Hair follicular keratinocyte (primary cell): ENCODE data around the gene HOXB1. TPM values are rescaled to one million over a fixed set of nuclear protein-coding genes. Genes with fewer than 3 reads are reported as not detected.

Experiments
- total RNA-seq: library from RNA; depleted of rRNA; stranded (reverse); fragments of >200 nt; gene quantifications from 2 replicates; pipeline ENCODE4 v1.2.3, GENCODE V29; 2015

Gene HOXB1
- not detected in 2 replicates for total RNA-seq

GRCh38 chr17:48530887-48531272 lies at the start of gene HOXB1:
HOXB1 (minus strand) TSS chr17:48531011; CDS start chr17:48530904, 107 bp downstream.

GRCh38 chr17:48577946-48578615 lies 47.3 kb upstream of the HOXB1 start, which contains the start of gene HOXB4:
HOXB4 (minus strand) TSS chr17:48578350; CDS start chr17:48578319, 31 bp downstream.

GRCh38 chr17:48545022-48545375 lies 14.2 kb upstream of the HOXB1 start, which contains the start of gene HOXB2:
HOXB2 (minus strand) TSS chr17:48545109; CDS start chr17:48544911, 198 bp downstream.

Other genes starting within 250 kb of the HOXB1 start
- gene SKAP1, start 100.8 kb downstream of the HOXB1 start, total RNA-seq: not detected in 2 replicates
- 0.46 and 0.86 TPM in 2 replicates for gene HOXB2, start 14.1 kb upstream of the HOXB1 start, total RNA-seq
- not detected in 2 replicates for gene HOXB4, start 47.3 kb upstream of the HOXB1 start, total RNA-seq
- gene HOXB3, start 59.2 kb upstream of the HOXB1 start, total RNA-seq: 0.84 TPM in 1 of 2 replicates, not detected in the other
- not detected in 2 replicates for gene HOXB5, start 62.8 kb upstream of the HOXB1 start, total RNA-seq
- gene HOXB6, start 74.0 kb upstream of the HOXB1 start, total RNA-seq: 0.08 TPM in 1 of 2 replicates, not detected in the other
- 0.16 TPM in 1 of 2 replicates, not detected in the other for gene HOXB7, start 80.0 kb upstream of the HOXB1 start, total RNA-seq
- gene HOXB8, start 84.3 kb upstream of the HOXB1 start, total RNA-seq: not detected in 2 replicates
- gene HOXB9, start 95.3 kb upstream of the HOXB1 start, total RNA-seq: not detected in 2 replicates
- gene PRAC1, start 191.5 kb upstream of the HOXB1 start, total RNA-seq: not detected in 2 replicates
- not detected in 2 replicates for gene PRAC2, start 192.2 kb upstream of the HOXB1 start, total RNA-seq
- not detected in 2 replicates for gene HOXB13, start 197.7 kb upstream of the HOXB1 start, total RNA-seq